ENCODE results near the gene ABCC1.

ABCC1 gene

DNA sequence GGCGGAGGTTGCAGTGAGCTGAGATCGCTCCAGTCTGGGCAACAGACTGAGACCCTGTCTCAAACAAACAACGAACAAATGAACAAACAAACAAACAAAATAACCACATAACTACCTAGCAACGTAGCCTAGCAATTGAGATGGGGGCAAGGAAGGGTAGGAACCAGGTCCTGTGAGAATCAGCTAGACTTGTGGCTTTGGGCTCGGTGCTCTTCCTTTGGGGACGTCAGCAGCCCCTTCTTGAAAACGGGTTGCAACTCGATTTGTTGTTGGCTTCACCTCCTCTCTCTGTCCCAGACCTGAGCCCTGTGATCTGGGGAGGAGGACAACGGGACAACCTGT, 72.2 kb downstream of the ABCC1 start:
- no peak for DNase-seq (ENCODE audit: low read depth)

- no peak for DNase-seq (ENCODE audit: low read depth)
These were observed 72.7 kb downstream of the ABCC1 start for GRCh38 chr16:16021988-16022682.

DNA sequence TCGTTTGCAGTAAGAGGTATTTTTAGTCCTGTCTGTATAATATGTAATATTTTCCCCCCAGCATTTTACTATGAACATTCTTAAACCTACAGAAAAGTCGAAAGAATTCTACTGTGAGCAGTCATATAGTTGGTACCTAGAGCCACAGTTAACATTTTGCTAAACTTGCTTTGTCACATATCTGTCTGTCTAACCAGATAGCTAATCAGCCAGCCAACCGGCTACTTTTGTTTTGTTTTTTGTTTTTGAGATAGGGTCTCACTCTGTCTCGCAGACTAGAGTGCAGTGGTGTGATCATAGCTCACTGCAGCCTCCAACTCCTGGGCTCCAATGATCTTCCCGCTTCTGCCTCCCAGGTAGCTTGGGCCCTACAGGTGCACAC, 73.3 kb downstream of the ABCC1 start:
- DNase-seq (ENCODE audit: low read depth), result no peak

DNA sequence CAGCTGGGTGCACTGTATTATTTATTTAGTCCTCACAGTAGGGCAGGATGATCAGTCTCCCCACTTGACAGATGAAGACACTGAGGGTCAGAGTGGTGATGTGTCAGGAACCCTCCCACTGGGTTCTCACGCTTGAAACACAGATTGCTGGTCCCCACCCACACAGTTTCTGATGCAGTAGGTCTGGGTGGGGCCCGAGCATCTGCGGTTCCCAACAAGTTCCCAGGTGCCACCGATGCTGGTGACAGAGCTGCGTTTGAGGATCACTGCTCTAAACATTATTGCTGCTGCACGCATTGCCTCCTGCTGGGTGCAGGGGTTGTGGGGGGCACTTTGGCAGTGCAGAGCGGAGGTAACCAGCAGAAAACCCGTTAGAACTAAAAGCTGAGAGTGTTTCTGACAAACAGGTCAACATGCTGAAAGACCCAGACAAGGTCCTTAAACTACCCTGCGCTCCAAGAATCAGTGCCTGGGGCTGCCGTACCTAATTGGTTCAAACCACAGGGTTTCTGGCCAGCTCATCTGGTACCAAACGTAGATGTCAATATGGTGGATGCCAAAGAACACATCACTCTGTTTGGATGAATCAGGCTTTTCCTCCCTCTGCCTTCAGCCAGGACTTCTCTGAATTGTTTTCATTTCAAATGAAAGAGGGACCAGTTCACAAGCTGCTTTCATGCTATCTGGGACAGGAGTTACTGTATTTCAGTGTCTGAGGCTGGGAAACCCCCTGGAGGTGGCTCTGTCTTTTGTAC, 76.0 kb downstream of the ABCC1 start:
- DNase-seq (ENCODE audit: low read depth), result no peak

DNA sequence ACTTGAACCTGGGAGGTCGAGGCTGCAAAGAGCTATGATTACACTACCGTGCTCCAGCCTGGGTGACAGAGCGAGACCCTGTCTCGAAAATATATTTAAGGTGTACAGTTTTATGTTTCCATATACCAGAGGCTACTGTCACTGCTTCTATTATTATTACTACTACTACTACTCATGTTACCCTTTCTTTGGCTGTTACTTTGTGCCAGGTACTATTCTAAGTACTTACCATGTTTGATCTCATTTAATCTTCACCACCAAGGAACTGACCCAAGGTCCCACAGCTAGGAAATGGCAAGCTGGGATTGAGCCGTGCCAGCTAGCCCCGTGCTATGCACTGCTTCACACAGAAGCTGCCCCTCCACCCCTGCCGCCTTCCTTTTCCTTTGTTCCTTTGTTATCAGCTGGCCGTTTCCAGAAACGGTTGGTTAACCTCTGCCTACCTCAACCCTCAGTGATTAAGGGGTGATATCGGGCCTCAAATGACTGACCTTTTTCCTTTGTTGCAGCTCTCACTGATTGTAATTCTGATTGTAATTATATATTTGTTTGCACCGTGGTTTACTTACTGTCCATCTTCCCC, 78.4 kb downstream of the ABCC1 start:
- DNase-seq (ENCODE audit: low read depth), result no peak

GRCh38 chr16:16028311-16028999, 79.0 kb downstream of the ABCC1 start:
- no peak for DNase-seq (ENCODE audit: low read depth)

DNA sequence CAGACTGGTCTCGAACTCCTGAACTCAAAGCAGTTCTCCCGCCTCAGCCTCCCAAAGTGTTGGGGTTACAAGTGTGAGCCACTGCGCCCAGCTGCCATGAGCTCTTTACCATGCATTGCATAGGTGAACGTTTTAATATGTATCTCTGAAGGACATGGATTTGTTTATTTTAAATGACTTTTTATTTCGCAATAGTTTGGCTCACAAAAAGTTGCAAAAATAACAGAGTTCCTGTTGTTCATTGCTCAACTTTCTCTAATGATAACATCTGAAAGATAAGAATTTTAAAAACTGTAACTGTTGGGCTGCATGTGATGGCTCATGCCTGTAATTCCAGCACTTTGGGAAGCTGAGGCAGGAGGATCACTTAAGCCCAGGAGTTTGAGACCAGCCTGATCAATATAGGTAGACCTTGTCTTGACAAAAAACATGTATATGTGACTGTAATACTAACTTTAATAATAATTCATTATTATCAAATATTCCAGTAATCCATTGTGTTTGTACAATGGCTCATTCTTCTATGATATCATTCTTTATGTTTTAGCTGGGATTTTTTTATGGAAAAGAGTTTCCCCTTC, 80.1 kb downstream of the ABCC1 start:
- no peak for DNase-seq (ENCODE audit: low read depth)

DNA sequence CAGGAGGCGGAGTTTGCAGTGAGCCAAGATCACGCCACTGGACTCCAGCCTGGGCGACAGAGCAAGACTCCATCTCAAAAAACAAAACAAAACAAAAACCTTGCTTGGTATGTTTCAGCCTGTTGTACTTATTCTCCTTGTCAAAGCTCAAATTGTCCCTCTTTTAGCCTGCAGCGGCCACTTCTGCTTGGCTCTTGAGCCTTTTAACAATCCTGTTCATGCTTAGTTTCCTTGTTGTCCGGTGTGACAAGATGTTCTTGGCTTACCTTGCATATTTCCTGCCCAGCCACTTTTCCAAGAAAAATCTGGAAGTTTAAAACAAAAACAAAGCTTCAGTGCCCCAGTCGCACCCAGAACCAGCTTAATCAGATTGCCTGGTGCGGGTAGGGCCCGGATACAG, 81.0 kb downstream of the ABCC1 start:
- DNase-seq (ENCODE audit: low read depth), result no peak

- no peak for DNase-seq (ENCODE audit: low read depth)
These were observed 82.0 kb downstream of the ABCC1 start for GRCh38 chr16:16031401-16031800.

- no peak for DNase-seq (ENCODE audit: low read depth)
These were observed 83.0 kb downstream of the ABCC1 start for GRCh38 chr16:16032271-16032979.

DNA sequence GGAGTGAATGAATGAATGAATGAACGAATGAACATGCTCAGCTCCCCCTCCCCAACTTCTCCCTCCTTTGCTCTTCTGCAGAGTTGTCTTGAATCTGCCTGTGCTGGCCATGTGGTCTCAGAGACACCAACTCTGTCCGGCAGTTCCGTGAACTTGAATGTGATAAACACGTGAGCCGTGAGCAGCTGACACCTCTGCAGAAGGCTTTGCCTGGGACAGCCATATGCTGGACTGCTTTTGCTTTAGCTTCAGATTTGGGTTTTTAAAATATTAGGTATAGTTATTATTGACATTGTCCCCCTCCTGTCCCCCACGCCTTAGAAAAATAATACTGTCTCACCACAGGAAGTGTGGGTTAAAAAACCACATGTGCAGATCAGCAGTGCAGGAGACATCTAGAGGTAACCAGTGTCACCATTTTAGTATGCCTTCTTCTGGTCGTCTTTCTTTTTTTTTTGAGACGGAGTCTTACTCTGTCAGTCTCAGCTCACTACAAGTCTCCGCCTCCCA, 83.8 kb downstream of the ABCC1 start:
- no peak for DNase-seq (ENCODE audit: low read depth)

GRCh38 chr16:16036359-16036792, 87.0 kb downstream of the ABCC1 start:
- no peak for DNase-seq (ENCODE audit: low read depth)

DNA sequence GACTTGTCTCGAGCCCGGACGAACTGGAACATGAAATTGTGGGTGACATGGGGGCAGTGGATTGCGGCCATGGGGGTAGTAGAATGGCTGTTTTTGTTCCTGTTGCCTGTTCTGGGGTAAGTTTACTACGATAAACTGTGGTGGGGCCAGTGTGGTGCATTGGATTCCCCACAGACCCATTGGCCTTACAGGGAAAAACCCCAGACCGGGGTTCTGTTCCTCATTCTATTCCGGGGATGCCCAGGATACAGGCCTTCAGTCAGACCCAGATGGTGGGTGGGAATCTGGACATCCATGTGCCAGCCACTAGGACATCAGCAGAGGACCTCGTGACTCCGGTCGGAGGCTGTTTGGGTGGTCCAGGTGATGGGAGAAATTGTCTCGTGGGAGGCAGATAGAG, 88.1 kb downstream of the ABCC1 start:
- no peak for DNase-seq (ENCODE audit: low read depth)

DNA sequence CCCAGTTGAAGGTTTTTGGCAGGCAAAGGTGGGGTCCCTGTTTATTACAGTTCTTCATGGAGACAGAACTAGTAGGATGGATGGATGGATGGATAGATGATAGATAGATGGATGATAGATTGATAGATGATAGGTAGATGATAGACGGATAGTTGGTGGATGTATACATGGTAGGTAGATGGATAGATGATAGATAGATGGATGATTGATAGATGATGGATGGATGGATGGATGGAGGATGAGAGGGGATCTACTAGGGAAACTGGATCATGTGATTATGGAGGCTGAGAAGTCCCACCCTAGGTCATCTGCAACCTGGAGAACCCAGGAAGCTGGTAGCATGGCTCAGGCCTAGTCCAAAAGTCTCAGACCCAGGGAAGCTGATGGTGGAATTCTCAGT, 88.6 kb downstream of the ABCC1 start:
- DNase-seq (ENCODE audit: low read depth), result no peak

DNA sequence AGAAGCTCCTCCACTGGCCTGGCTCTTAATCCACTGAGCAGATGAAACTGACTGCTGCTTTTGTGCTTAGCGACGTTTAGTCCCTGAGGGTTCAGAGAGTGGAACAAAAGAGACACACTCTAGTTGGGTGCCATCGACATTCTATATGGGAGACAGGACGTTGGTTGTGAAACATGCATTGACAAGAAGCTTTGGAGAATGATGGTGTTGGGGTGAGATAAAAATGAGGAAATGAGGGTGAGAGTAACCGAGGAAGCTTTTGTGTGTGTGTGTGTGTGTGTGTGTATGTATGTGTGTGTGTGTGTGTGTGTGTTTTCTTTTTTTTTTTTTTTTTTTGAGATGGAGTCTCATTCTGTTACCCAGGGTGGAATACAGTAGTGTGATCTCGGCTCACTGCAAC, 89.5 kb downstream of the ABCC1 start:
- DNase-seq (ENCODE audit: low read depth), result no peak

DNA sequence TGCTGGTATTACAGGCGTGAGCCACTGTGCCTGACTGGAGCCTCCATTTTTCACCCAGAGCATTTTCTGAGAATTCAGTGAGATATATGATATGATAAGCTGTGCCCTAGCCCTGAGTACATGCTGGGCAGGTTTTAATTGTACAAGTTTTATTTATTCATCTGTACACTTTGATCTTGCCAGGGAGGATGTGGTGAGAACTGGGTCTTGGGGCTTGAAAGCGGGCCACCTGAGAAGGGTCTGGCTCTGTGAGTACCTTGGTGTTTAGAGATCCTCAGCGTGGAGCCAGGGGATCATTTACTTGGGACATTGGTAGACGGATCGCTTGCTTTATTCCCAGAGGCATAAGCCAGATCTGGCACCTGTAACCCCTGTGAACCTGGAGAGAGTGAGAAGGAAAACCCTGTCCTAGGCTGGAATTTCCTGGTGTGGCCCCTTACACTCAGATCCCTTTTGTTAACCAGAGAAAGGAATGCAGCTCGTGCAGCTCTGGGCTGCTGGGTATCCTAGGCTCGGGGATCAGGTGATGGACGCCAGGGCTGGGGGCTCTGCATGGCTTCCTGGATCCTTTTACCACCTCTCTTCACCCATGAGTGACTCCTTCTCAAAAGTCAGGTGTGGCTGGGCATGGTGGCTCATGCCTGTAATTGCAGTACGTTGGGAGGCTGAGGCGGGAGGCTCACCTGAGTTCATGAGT, 91.9 kb downstream of the ABCC1 start:
- DNase-seq (ENCODE audit: low read depth), result no peak

GRCh38 chr16:16042076-16042475, 92.7 kb downstream of the ABCC1 start:
- no peak for DNase-seq (ENCODE audit: low read depth)

DNA sequence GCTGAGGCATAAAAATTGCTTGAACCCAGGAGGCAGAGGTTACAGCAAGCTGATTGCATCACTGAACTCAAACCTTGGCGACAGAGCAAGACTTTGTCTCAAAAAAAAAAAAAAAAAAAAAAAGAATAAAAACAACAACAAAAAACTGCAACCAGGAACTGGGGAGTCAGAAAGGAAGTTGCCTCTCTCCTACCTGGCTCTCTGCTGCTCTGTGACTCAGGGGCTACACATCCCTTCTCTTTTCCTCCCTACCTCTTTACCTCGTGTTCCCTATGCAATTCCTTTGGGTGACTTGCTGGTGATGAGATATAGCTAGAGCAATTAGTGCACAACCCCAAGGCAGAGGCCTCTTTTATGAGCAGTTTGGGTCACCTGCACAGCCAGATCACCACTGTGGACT, 95.9 kb downstream of the ABCC1 start:
- DNase-seq (ENCODE audit: low read depth), result no peak

DNA sequence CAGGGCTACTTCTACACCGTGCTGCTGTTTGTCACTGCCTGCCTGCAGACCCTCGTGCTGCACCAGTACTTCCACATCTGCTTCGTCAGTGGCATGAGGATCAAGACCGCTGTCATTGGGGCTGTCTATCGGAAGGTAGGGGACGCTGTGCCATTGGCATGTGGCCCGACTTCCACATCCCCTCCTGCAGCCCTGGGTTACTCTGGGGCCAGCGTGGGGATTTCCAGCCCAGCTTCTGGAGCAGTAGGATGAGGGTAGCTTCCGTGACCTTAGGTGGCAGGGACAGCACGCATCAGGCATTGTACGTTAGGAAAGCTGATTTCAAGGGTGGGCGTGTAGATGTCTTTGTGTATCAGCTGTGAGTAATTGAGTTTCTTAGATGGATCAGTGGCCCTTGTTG, 96.5 kb downstream of the ABCC1 start:
- no peak for DNase-seq (ENCODE audit: low read depth)

- DNase-seq (ENCODE audit: low read depth), result no peak
These were observed 98.3 kb downstream of the ABCC1 start for GRCh38 chr16:16047761-16048160.
